Renal cortical epithelial cell (primary cell): ENCODE measurements around the gene LRP1B. TPM values are rescaled to one million over a fixed set of nuclear protein-coding genes. Genes with fewer than 3 reads are reported as not detected.
A peak's percentile ranks its signal among the peaks of the same experiment; 100 is the strongest.

Experiments
- DNase-seq: peaks from one replicate; pipeline ENCODE4 v3.0.0-alpha.2; 2011; ENCODE audit warnings: low read depth
- total RNA-seq: library from RNA; depleted of rRNA; stranded (reverse); fragments of >200 nt; gene quantifications from 2 replicates; pipeline ENCODE4 v1.2.3, GENCODE V29; 2014

LRP1B gene
- total RNA-seq, 1 donor from 2014 or later: 4.3 TPM

DNA sequence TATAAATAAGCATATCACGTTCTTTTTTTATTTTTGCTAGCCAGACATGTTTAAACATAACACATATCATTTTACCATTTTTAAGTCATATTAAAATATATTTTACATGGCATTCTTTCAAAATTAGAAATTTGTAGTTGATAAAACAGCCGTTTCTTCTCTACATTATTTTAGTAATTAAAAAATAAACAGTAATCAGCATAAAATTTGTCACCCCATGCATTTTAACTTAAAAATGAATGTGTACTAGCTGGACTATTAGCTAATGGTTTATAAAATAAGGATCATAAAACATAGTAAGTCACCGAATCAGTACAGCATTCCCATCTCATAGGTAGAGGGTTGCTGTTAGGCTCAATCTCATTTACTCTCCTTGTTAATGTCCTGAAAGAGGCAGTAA is 433.8 kb downstream of the LRP1B start:
- no peak for DNase-seq

DNA sequence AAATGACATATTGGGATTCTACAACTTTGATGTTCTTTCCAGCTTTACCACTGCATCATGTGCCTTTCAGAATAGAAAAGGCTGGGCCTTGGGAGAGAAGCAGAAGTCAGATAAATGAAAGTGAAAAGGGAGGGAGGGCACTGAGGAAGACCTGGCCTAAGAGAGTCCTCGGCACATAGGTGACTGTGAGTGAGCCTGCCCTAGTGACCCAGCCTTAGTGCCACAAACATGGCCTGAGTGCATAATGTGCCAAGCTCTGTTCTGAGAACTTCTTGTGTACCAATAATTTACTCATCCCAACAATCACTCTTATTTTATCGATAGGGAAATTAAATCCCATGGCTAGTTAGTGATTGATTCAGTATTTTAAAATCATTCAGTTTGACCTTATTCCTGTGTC is 436.6 kb downstream of the LRP1B start:
- no peak for DNase-seq

DNA sequence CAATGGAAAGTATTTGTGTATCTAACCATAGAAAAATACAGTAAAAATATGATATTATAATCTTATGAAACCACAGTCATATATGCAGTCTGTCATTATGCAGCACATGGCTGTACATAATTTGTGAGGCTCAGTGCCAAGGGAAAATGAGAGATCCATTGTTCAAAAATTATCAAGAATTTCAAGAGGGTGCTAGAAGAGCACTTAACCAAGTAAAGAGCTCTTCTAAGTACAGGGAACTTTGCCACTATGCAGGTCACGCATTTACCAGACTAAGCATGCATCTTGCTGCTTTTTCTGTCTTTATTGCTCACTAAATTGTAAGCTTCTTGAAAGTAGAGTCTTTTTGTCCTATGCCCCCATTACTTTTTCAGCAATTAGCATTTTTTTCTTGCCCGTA is 438.0 kb downstream of the LRP1B start:
- DNase-seq: no peak

- no peak for DNase-seq
These were observed 454.7 kb downstream of the LRP1B start for GRCh38 chr2:141676139-141676538.

DNA sequence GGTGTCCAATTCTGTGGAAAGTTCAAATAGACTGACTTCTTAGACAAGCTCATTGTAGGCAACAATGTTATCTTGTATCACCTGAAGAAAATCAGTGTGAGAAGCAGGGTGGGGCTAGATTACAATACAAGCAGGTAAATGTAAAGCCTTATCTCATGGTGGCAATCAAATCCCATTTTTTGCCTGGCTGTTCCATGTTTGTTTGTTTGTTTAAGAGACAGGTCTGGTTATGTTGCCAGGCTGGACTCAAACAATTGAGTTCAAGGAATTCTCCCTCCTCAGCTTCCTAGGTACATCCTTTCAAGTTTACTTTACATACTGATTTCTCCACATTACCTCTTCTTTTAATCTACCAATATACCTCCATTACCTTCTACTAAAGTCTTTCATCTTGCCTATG is 464.6 kb downstream of the LRP1B start:
- no peak for DNase-seq

GRCh38 chr2:141660232-141660631 is 470.6 kb downstream of the LRP1B start:
- no peak for DNase-seq

DNA sequence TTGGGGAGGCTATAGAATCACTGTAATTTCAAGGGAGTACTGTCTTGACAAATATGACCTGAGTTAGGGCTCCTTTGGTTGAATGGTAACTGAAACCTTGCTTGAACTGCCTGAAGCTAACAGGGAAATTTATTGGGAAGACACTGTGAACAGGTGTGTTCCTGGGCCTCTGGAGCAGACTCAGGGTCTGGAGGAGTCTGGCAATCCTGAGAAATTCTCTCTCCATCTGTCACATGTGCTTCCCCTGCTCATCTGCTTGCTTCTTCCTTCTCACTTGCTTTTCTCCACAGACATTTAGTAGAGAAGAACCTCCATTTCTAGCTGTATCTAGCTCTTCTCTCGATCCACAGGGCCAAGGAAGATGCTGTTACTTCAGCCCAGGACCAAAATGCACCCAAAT is 476.5 kb downstream of the LRP1B start:
- no peak for DNase-seq

GRCh38 chr2:141653184-141653583 is 477.6 kb downstream of the LRP1B start:
- DNase-seq: no peak

DNA sequence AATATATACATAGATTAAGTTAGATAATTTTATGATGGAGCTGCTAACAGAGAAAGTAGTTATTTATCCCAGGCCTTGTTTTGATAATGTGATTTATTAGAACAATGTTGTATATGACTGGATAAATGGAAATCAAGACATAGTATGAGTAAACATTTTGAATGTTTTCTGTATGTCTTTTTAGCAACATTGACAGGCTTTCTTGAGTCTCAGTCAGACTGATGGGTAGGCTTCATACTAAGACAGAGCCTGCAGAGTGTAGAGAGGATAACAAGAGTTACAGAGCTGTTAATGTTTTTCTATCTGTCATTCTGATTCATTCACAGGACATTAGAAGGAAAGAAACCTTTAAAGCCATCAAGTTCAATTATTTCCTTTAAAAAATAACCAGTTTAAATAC is 478.5 kb downstream of the LRP1B start:
- no peak for DNase-seq

DNA sequence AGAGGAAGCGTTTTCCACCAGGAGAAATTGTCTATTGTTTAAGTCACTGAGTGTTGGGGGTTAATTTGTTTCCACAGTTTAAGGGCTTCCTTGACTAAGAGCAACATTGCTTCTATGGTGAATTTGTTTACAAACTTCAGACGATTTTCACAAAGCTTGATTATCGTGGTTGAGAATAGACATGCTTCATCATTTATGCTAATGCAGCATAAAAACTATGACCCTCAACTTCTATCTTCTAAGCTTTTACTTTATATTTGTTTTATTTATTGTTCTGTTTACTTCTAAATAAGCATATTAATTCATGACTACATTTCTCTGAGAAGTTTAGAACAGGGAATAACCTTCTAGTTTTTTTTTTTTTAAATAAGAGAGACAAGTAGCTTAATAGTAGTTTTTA is 483.5 kb downstream of the LRP1B start:
- no peak for DNase-seq

GRCh38 chr2:141641462-141641861 is 489.4 kb downstream of the LRP1B start:
- DNase-seq: peak; percentile 31

- no peak for DNase-seq
These were observed 491.0 kb downstream of the LRP1B start for GRCh38 chr2:141639809-141640208.

- no peak for DNase-seq
These were observed 497.7 kb downstream of the LRP1B start for GRCh38 chr2:141633132-141633531.

DNA sequence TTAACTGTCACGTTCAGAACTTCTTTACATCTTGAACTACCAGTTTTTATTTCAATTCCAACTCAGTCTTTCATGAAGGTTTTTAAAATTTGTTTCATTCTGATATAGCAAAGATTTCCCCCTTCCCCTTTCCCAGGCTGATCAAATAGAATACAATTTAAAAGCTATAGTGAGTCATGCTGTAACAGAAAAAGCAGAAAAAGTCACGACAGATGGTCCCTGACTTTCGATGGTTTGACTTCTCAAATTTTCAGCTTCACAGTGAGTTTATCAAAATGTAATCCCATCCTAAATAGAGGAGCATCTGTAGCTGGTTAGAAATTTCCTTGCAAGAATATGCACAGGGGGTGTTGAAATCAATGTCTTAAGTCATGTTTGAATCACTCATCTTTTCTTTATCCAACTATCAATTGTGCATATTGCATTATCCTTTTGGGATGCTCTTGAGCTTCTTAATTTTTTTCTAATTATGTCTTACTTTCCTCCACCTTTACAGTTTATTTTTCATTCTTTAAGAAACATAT is 500.3 kb downstream of the LRP1B start:
- no peak for DNase-seq

DNA sequence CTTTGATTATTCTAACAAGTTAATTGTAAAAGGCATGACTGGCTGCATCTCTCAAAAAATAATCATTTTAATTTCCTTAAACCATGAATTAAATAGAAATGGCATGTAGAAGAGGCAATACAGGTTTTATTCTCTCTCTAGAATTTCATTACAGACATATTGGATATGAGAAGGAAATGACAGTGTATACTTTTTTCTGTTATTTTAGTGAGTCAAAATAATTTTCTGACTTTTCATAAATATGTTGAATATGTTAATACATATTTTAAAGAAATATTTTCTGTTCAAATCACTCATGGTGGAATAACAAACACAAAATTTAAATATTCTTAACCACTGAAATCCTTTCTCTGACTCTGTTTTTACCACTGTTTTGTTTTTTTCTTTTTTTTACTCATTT is 510.4 kb downstream of the LRP1B start:
- DNase-seq: no peak

- no peak for DNase-seq
These were observed 512.4 kb downstream of the LRP1B start for GRCh38 chr2:141618457-141618856.

DNA sequence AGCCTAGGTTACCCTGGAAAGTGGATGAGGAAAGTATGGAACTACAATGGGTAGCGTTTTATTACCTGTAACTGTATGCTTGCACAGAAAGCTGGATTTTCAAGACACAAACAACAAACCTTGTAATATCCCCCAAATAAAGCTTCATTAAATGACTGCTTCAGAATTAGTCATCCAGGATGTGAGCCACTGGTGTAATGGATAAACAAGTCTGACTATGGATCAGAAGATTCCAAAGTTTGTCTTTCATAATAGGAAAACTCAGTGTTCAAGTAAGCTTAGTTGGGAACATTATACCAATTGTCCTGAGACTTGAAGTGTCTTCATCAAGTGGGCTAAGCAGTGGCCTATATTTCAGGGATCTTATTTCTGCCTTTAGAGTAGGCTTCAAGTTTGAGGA is 518.8 kb downstream of the LRP1B start:
- peak; percentile 81 for DNase-seq

DNA sequence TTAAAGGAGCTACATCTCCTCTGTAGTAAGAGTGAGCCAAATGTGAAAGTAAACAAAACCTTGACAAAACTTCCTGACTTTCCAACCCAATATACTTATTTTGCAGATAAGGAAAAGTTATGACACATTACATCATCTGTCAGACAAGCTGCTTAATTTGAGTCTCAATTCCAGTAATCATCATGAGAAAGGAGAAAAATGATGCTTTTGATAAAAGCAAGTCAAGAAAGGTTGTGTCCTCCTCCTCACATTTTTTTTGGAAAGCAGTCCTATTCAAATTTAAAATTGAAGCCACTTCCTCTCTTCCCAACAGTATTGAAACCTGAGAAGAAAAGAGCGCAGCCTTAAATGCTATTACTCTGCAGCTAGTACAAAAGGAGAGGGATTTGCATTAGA is 519.6 kb downstream of the LRP1B start:
- peak; percentile 9 for DNase-seq

DNA sequence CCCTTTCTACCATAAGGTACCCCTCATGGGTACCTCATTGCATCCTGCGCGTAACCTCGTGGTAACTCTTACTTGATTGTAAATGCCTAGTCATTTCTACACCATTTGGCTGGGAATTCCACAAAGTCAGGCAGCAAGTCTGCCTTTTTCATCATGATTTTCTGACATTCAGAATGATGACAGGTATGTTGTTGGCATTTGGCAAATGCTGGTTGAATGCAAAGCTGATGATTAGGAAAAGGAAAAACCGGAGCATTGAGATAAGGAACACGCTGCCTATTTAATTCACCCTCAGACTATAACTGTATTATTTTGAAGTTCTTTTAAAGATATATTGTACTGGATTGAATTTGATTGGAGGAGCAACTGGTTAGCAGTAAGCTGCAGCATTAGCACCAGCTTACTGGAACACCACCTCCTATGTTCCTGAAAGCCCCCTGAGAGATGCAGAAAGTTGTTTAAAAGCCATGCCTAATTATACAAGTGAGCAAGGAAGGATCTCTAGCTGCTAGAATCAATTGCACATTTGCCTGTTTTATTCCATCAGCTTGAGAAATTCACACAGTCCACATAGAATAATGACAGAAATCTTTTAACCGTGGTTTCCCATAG is 520.1 kb downstream of the LRP1B start:
- DNase-seq: no peak

GRCh38 chr2:141605163-141605562 is 525.7 kb downstream of the LRP1B start:
- DNase-seq: no peak

DNA sequence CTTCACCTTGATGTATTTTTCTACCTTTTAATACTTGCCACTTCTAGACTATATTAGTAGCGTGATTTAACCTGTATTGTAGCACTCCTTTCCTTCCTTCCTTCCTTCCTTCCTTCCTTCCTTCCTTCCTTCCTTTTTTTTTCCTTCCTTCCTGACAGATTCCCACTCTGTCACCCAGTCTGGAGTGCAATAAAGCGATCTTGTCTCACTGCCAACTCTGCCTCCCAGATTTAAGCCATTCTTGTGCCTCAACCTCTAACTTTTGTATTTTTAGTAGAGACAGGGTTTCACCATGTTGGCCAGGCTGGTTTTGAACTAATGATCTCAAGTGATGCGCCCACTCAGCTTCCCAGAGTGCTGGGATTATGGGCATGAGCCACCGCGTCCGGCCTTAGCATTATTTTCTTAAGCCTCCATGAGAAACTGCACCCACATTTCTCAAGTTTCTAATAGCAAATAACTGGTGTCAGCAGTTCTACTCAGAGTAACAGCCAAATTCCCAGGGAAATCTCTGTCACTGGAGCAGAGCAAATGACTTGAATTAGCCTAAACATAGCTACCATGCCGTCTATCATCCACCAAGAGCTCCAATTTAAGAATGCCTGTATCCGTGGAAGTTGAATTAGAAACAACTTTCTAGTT is 529.2 kb downstream of the LRP1B start:
- no peak for DNase-seq

- DNase-seq: no peak
These were observed 531.1 kb downstream of the LRP1B start for GRCh38 chr2:141599721-141600120.

DNA sequence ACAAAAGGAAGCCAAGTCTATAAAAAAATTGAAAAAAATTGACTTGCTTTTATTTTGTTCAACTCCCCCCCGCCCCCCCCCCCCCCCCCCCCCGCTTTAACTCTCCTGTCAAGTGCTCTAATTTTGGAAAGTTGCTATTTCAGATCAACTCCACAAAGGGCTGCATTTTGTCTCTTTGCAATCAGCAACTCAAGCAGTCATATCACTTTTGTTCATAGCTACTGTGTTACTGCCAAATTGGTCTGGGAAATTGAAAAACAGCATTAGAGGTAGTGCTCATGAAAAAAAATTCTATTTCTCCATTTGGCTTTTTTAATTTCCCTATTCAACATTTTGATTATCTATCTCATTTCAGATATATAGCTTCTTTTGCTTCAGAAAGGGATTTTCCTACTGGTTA is 531.8 kb downstream of the LRP1B start:
- DNase-seq: no peak
